Heart right ventricle (tissue), 16 donors: ENCODE data around the gene PCDHGB1. TPM values are rescaled to one million over a fixed set of nuclear protein-coding genes. Genes with fewer than 3 reads are reported as not detected.
"Not testable (repeated sequence)": the region's sequence is repeated elsewhere in the genome, so short reads cannot be mapped to it uniquely, and the experiment has no call there.

Experiments used
- ATAC-seq, 8 donors: fragments of 200-7000 bp; cut with Tn5 transposase; one replicate each; pipeline ENCODE4 v1.9.1; 2020; ENCODE audit warnings: mild to moderate bottlenecking in 8 of 8, moderate library complexity in 8 of 8, moderate number of reproducible peaks in 1 of 8
- DNase-seq, 2 donors: peaks; one replicate each; pipeline ENCODE4 v3.0.0-alpha.2; 2020
- H3K27ac ChIP-seq, 10 donors: fragments of 200-600 bp; sonication (generic) in 2 of 10; one replicate each; pipeline versions ENCODE4 v1.5.0 to v1.8.0; 2020 to 2022; ENCODE audit warnings: mild to moderate bottlenecking in 3 of 10
- H3K27me3 ChIP-seq, 7 donors: fragments of 200-600 bp; one replicate each; pipeline ENCODE4 v1.8.0; 2021 to 2022; ENCODE audit warnings: mild to moderate bottlenecking in 2 of 7
- H3K36me3 ChIP-seq, 9 donors: fragments of 200-600 bp; sonication (generic) in 1 of 9; one replicate each; pipeline versions ENCODE4 v1.5.0 to v1.8.0; 2020 to 2022; ENCODE audit warnings: mild to moderate bottlenecking in 2 of 9
- H3K4me1 ChIP-seq, 9 donors: fragments of 200-600 bp; sonication (generic) in 1 of 9; one replicate each; pipeline versions ENCODE4 v1.5.0 to v1.8.0; 2020 to 2022; ENCODE audit warnings: mild to moderate bottlenecking in 4 of 9
- H3K4me3 ChIP-seq, 10 donors: fragments of 200-600 bp; sonication (generic) in 2 of 10; one replicate each; pipeline versions ENCODE4 v1.5.0 to v1.8.0; 2020 to 2022; ENCODE audit warnings: mild to moderate bottlenecking in 7 of 10, moderate library complexity in 2 of 10
- H3K9me3 ChIP-seq, 11 donors: fragments of 200-600 bp in 10 of 11; sonication (generic) in 2 of 11; one replicate each; pipeline versions ENCODE4 v1.5.0 to v1.8.0; 2013 to 2022; ENCODE audit warnings: mild to moderate bottlenecking in 2 of 11, control low read depth in 1 of 11, moderate library complexity in 1 of 11
- CTCF ChIP-seq, 9 donors: fragments of 200-600 bp; sonication (generic) in 2 of 9; IDR thresholded peaks; one replicate each; pipeline versions ENCODE4 v1.5.0 to v1.8.0; 2021 to 2022; ENCODE audit warnings: antibody characterized with exemption in 9 of 9, mild to moderate bottlenecking in 5 of 9, moderate library complexity in 1 of 9
- WGBS, 2 donors: extraction: QIAGEN DNeasy Blood & Tissue Kit; methylation state at CpG; one replicate each; pipeline ENCODE4 v1.1.7; 2013; ENCODE audit warnings: inconsistent platforms in 1 of 2; 5-methylcytosine and 5-hydroxymethylcytosine counted together
- intact Hi-C, 10 donors: fragments of 100-400 bp; cut with DNase I; formaldehyde crosslinking; loops; one replicate each; pipeline versions ENCODE4 v1.11.1 to v1.14.2; 2022
- polyA plus RNA-seq, 2 donors: library from polyadenylated mRNA; stranded (reverse); fragments of 200-250 nt; gene quantifications; one replicate each; pipeline ENCODE4 v1.2.3, GENCODE V29; 2013
- total RNA-seq, 10 donors: library from RNA; stranded (reverse); fragmentation: NEBNext Ultra II Directional in 3 of 10; extraction: Animal tissue kit (Norgen Biotek cat#: 25700) in 3 of 10; gene quantifications; one replicate each; pipeline versions ENCODE4 v1.2.1 to v1.2.4, GENCODE V29; 2021 to 2023
- donor health status: Arrhythmogenic right ventricular cardiomyopathy.
- donor health status: ischemic (EF 13 %, LVEDD 7.1; RV severe dilation, severe dysfunction).
- donor health status: healthy with polysubstance abuse.
- donor health status: DM: no; HTN: yes; CAD: no.
- donor health status: DM: no; HTN: no; CAD: no.
- donor health status: ischemic (EF 25% LVEDD 6.9; RV normal size, moderate dysfunction).
- donor health status: ischemic (EF 25% LVEDD 5.7; RV mildly dilated, moderate dysfunction).
- donor health status: healthy.
- donor health status: DM: yes; HTN: yes; CAD: no.
- donor health status: Ischemic cardiomyopathy.
- donor health status: ischemic (EF 35%, LVEDD 5.7; RV mildly dilated, moderate dysfunction).
- donor health status: nonischemic (EF 11% LVEDD 7.7; RV severe dilation, severe dysfunction).
- donor health status: DM: yes; HTN: yes; CAD: no.
- donor health status: PGD.
- donor health status: ischemic (EF 29% LVEDD 5.4; RV normal size, mild dysfunction).
- donor health status: nonischemic (EF 23%, LVEDD 6.1; RV moderate dilation, normal function).

The PCDHGB1 gene
- total and polyA plus RNA-seq, 12 donors, result 0.19 to 13.2 (median 8.6) TPM

GRCh38 chr5:141392429-141393198 is 42.7 kb downstream of the PCDHGB1 start, which contains the start of gene PCDHGA8:
TSS of gene PCDHGA8 (plus strand) at chr5:141392633. CDS start at chr5:141392814, 181 bp downstream.
- Histone ChIP-seq H3K4me3 (no peak within 1 kb of the TSS), H3K4me1 (peaks cover 0 to 8% (median 0%) of the 10 kb centered on the region in 9 donors), H3K27ac (no peak within 1 kb of the TSS), H3K27me3 (peaks cover 0 to 72% (median 0%) of the 10 kb centered on the region in 7 donors), H3K9me3 (peaks cover 0 to 95% (median 58%) of the 10 kb centered on the region in 11 donors), H3K36me3 (peaks cover 0 to 28% (median 3%) of the 10 kb centered on the region in 9 donors)
- ATAC-seq (no peak), DNase-seq (no peak)
- intact Hi-C loops, result loop anchor here in 1 of 10 donors (5.0 kb wide), 1 partner anchor 40 kb away; the partner anchor contains the start of gene PCDHGB1
- peak in 4 of 9 donors; percentile 21 to 31 (median 27) for TF ChIP-seq CTCF (IDR thresholded peaks at IDR 0.05)
- 37 to 40% methylated on average over 38 of the region's 38 CpGs for WGBS, 2 donors

- H3K36me3 ChIP-seq, result peaks cover 0 to 28% (median 3%) of the 10 kb centered on the region in 9 donors
- peak in 1 of 8 donors; percentile 32 for ATAC-seq
- H3K9me3 ChIP-seq, result peaks cover 0 to 95% (median 57%) of the 10 kb centered on the region in 11 donors
- H3K4me1 ChIP-seq, result peaks cover 0 to 8% (median 0%) of the 10 kb centered on the region in 9 donors
- no peak for TF ChIP-seq CTCF (IDR thresholded peaks at IDR 0.05)
- WGBS, 2 donors, result 46 to 54% methylated on average over 21 of the region's 21 CpGs
- H3K27ac ChIP-seq, result no peak overlapping the region
- intact Hi-C loops, result loop anchor here in 1 of 10 donors (5.0 kb wide), 1 partner anchor 41 kb away; the partner anchor contains the start of gene PCDHGB1
- no peak overlapping the region for H3K4me3 ChIP-seq
- H3K27me3 ChIP-seq, result peaks cover 0 to 74% (median 0%) of the 10 kb centered on the region in 7 donors
- no peak for DNase-seq
These were observed 43.4 kb downstream of the PCDHGB1 start for GRCh38 chr5:141393267-141393666.

GRCh38 chr5:141394401-141395187 is 44.7 kb downstream of the PCDHGB1 start:
- ATAC-seq, H3K4me1 ChIP-seq, H3K4me3 ChIP-seq, DNase-seq, H3K27ac ChIP-seq: not testable (repeated sequence)
- peaks cover 0 to 30% (median 3%) of the 10 kb centered on the region in 9 donors for H3K36me3 ChIP-seq
- H3K27me3 ChIP-seq, result peaks cover 0 to 73% (median 0%) of the 10 kb centered on the region in 7 donors
- H3K9me3 ChIP-seq, result peaks cover 0 to 94% (median 55%) of the 10 kb centered on the region in 11 donors
- WGBS, 2 donors, result 40 to 45% methylated on average over 42 to 44 of the region's 53 CpGs
- intact Hi-C loops, result loop anchor here in 1 of 10 donors (5.0 kb wide), 1 partner anchor 42 kb away; the partner anchor contains the start of gene PCDHGB1

GRCh38 chr5:141397756-141398551 is 48.1 kb downstream of the PCDHGB1 start, which contains the start of gene PCDHGB5:
TSS of gene PCDHGB5 (plus strand) at chr5:141397947. CDS start at chr5:141398128, 181 bp downstream.
- peak within 1 kb of the TSS in 3 of 10 donors; percentile 44 to 49 (median 45) for H3K27ac ChIP-seq
- 11 to 15% methylated on average over 23 to 24 of the region's 43 CpGs for WGBS, 2 donors

More at GRCh38 chr5:141397756-141398551, 48.1 kb downstream of the PCDHGB1 start, which contains the start of gene PCDHGB5:
- peak in 1 of 2 donors; percentile 50 for DNase-seq
- H3K4me3 ChIP-seq, result peak within 1 kb of the TSS in 7 of 10 donors; percentile 22 to 46 (median 42)
- ATAC-seq, result peak; percentile 80 to 98 (median 92)
- H3K27me3 ChIP-seq, result peaks cover 0 to 84% (median 0%) of the 10 kb centered on the region in 7 donors
- peak; percentile 33 to 68 (median 62) for TF ChIP-seq CTCF (IDR thresholded peaks at IDR 0.05)
- peaks cover 0 to 94% (median 49%) of the 10 kb centered on the region in 11 donors for H3K9me3 ChIP-seq
- peaks cover 0 to 31% (median under 1%) of the 10 kb centered on the region in 9 donors for H3K36me3 ChIP-seq
- intact Hi-C loops, H3K4me1 ChIP-seq: not testable (repeated sequence)
